ENCODE measurements around the gene PCDHGA3.

GRCh38 chr5:141388661-141389060, 45.0 kb downstream of the PCDHGA3 start:
- TF ChIP-seq, protein P1, sequence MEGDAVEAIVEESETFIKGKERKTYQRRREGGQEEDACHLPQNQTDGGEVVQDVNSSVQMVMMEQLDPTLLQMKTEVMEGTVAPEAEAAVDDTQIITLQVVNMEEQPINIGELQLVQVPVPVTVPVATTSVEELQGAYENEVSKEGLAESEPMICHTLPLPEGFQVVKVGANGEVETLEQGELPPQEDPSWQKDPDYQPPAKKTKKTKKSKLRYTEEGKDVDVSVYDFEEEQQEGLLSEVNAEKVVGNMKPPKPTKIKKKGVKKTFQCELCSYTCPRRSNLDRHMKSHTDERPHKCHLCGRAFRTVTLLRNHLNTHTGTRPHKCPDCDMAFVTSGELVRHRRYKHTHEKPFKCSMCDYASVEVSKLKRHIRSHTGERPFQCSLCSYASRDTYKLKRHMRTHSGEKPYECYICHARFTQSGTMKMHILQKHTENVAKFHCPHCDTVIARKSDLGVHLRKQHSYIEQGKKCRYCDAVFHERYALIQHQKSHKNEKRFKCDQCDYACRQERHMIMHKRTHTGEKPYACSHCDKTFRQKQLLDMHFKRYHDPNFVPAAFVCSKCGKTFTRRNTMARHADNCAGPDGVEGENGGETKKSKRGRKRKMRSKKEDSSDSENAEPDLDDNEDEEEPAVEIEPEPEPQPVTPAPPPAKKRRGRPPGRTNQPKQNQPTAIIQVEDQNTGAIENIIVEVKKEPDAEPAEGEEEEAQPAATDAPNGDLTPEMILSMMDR (IDR thresholded peaks at IDR 0.05; ENCODE audit: borderline replicate concordance, extremely low read depth, low read length, poor library complexity, severe bottlenecking) = no peak
- no peak for TF ChIP-seq EZH2 (IDR thresholded peaks at IDR 0.05; ENCODE audit: borderline replicate concordance, low read depth, low read length, severe bottlenecking)
